ENCODE results near the gene FLT4. TPM values are rescaled to one million over a fixed set of nuclear protein-coding genes. Genes with fewer than 3 reads are reported as not detected.
A peak's percentile ranks its signal among the peaks of the same experiment; 100 is the strongest.

FLT4 gene
- total and polyA plus RNA-seq, 2 experiments from 2014 or later: 3.9 to 9.0 TPM

GRCh38 chr5:180580681-180581080 is 68.7 kb downstream of the FLT4 start:
- no peaks in the 10 kb centered on the region for H3K4me1 ChIP-seq (ENCODE audit: low read depth)
- no peaks in the 10 kb centered on the region for H3K27me3 ChIP-seq
- H3K36me3 ChIP-seq: peaks cover 9% of the 10 kb centered on the region
- H3K9me3 ChIP-seq (ENCODE audit: low read depth): no peaks in the 10 kb centered on the region
- no peak for DNase-seq (ENCODE audit: low read depth in 1 of 2, low spot score in 1 of 2)
- no peak for TF ChIP-seq CTCF (IDR thresholded peaks at IDR 0.05; ENCODE audit: low read depth, low read length)
- H3K27ac ChIP-seq: peak overlapping the region; percentile 30
- no peak overlapping the region for H3K4me3 ChIP-seq

GRCh38 chr5:180575571-180575970 is 73.8 kb downstream of the FLT4 start:
- Histone ChIP-seq H3K36me3 (peaks cover 41% of the 10 kb centered on the region), H3K27ac (no peak overlapping the region), H3K27me3 (no peaks in the 10 kb centered on the region), H3K9me3 (ENCODE audit: low read depth) (no peaks in the 10 kb centered on the region), H3K4me1 (ENCODE audit: low read depth) (no peaks in the 10 kb centered on the region), H3K4me3 (no peak overlapping the region)
- no peak for TF ChIP-seq CTCF (IDR thresholded peaks at IDR 0.05; ENCODE audit: low read depth, low read length)
- DNase-seq (ENCODE audit: low read depth in 1 of 2, low spot score in 1 of 2): peak in 1 of 2 donors; percentile 23

GRCh38 chr5:180568914-180569313 is 80.5 kb downstream of the FLT4 start:
- H3K4me3 ChIP-seq: no peak overlapping the region
- no peaks in the 10 kb centered on the region for H3K9me3 ChIP-seq (ENCODE audit: low read depth)
- peaks cover 60% of the 10 kb centered on the region for H3K36me3 ChIP-seq
- TF ChIP-seq CTCF (IDR thresholded peaks at IDR 0.05; ENCODE audit: low read depth, low read length): no peak
- H3K4me1 ChIP-seq (ENCODE audit: low read depth): no peaks in the 10 kb centered on the region
- no peak for DNase-seq (ENCODE audit: low read depth in 1 of 2, low spot score in 1 of 2)
- no peaks in the 10 kb centered on the region for H3K27me3 ChIP-seq
- H3K27ac ChIP-seq: no peak overlapping the region

GRCh38 chr5:180563994-180564393 is 85.4 kb downstream of the FLT4 start:
- Histone ChIP-seq H3K27ac (no peak overlapping the region), H3K36me3 (peaks cover 32% of the 10 kb centered on the region), H3K9me3 (ENCODE audit: low read depth) (no peaks in the 10 kb centered on the region), H3K4me1 (ENCODE audit: low read depth) (no peaks in the 10 kb centered on the region), H3K4me3 (no peak overlapping the region), H3K27me3 (no peaks in the 10 kb centered on the region)
- DNase-seq (ENCODE audit: low read depth in 1 of 2, low spot score in 1 of 2): no peak
- TF ChIP-seq CTCF (IDR thresholded peaks at IDR 0.05; ENCODE audit: low read depth, low read length): no peak

GRCh38 chr5:180558232-180558631 is 91.2 kb downstream of the FLT4 start:
- peaks cover 20% of the 10 kb centered on the region for H3K36me3 ChIP-seq
- H3K27ac ChIP-seq: no peak overlapping the region
- H3K4me1 ChIP-seq (ENCODE audit: low read depth): no peaks in the 10 kb centered on the region
- no peak for DNase-seq (ENCODE audit: low read depth in 1 of 2, low spot score in 1 of 2)
- H3K27me3 ChIP-seq: no peaks in the 10 kb centered on the region
- H3K9me3 ChIP-seq (ENCODE audit: low read depth): no peaks in the 10 kb centered on the region
- TF ChIP-seq CTCF (IDR thresholded peaks at IDR 0.05; ENCODE audit: low read depth, low read length): no peak
- no peak overlapping the region for H3K4me3 ChIP-seq
